ENCODE measurements around the gene XCL2. TPM values are rescaled to one million over a fixed set of nuclear protein-coding genes. Genes with fewer than 3 reads are reported as not detected.
"Not testable (repeated sequence)": the region's sequence is repeated elsewhere in the genome, so short reads cannot be mapped to it uniquely, and the experiment has no call there.

XCL2 gene
- 1.7 TPM for total RNA-seq

- DNase-seq: not testable (repeated sequence)
These were observed at the start of gene XCL2 for GRCh38 chr1:168543840-168544498. Gene XCL2, minus strand, starts transcription at chr1:168543997. Its CDS starts 33 bp downstream, at chr1:168543964.

GRCh38 chr1:168591641-168592250, 47.9 kb upstream of the XCL2 start:
- no peak for DNase-seq

- DNase-seq: no peak
These were observed 47.3 kb upstream of the XCL2 start for GRCh38 chr1:168591066-168591465.

GRCh38 chr1:168589167-168589566, 45.4 kb upstream of the XCL2 start:
- no peak for DNase-seq

- no peak for DNase-seq
These were observed 42.1 kb upstream of the XCL2 start for GRCh38 chr1:168585937-168586336.

- DNase-seq: no peak
These were observed 41.4 kb upstream of the XCL2 start for GRCh38 chr1:168585191-168585590.

- peak; percentile 15 for DNase-seq
These were observed 39.8 kb upstream of the XCL2 start for GRCh38 chr1:168583571-168583970.

GRCh38 chr1:168582688-168583336, 39.0 kb upstream of the XCL2 start:
- peak; percentile 66 for DNase-seq

- DNase-seq: no peak
These were observed 38.2 kb upstream of the XCL2 start for GRCh38 chr1:168581817-168582572.

GRCh38 chr1:168580991-168581390, 37.2 kb upstream of the XCL2 start:
- not testable (repeated sequence) for DNase-seq

GRCh38 chr1:168580290-168580689, 36.5 kb upstream of the XCL2 start:
- DNase-seq: not testable (repeated sequence)

- DNase-seq: not testable (repeated sequence)
These were observed 34.9 kb upstream of the XCL2 start for GRCh38 chr1:168578531-168579185.

- not testable (repeated sequence) for DNase-seq
These were observed 32.5 kb upstream of the XCL2 start, which contains the start of gene XCL1 for GRCh38 chr1:168576245-168576688. Gene XCL1, plus strand, starts transcription at chr1:168576605. Its CDS starts 33 bp downstream, at chr1:168576638.

GRCh38 chr1:168574234-168574633, 30.4 kb upstream of the XCL2 start:
- not testable (repeated sequence) for DNase-seq

GRCh38 chr1:168572633-168573032, 28.8 kb upstream of the XCL2 start:
- DNase-seq: no peak

GRCh38 chr1:168570652-168571051, 26.9 kb upstream of the XCL2 start:
- no peak for DNase-seq

GRCh38 chr1:168568346-168568745, 24.5 kb upstream of the XCL2 start:
- peak; percentile 77 for DNase-seq

GRCh38 chr1:168567568-168567967, 23.8 kb upstream of the XCL2 start:
- DNase-seq: no peak

- no peak for DNase-seq
These were observed 23.2 kb upstream of the XCL2 start for GRCh38 chr1:168567007-168567406.

- no peak for DNase-seq
These were observed 22.0 kb upstream of the XCL2 start for GRCh38 chr1:168565825-168566224.

GRCh38 chr1:168561989-168562388, 18.2 kb upstream of the XCL2 start:
- DNase-seq: no peak

- DNase-seq: no peak
These were observed 16.6 kb upstream of the XCL2 start for GRCh38 chr1:168560370-168560769.

All from tongue (tissue), 2 donors.